SK-N-SH treated with all-trans-retinoic acid at 6 μM for 48 hours (cell line): Measurements from ENCODE around the gene MINK1.

ENCODE experiments used
- ATAC-seq: fragments of 200-7000 bp; cut with Tn5 transposase; 3 replicates; pipeline ENCODE4 v1.9.1; 2020; ENCODE audit warnings: mild to moderate bottlenecking, moderate library complexity
- ARNTL ChIP-seq: fragments of 450-650 bp; formaldehyde crosslinking; IDR thresholded peaks from 2 replicates; pipeline ENCODE4 v1.5.0; 2020; ENCODE audit warnings: low read depth, mild to moderate bottlenecking, moderate library complexity, borderline replicate concordance
- CSDC2 ChIP-seq: fragments of 250-450 bp; sonication (Bioruptor Pico); IDR thresholded peaks from 2 replicates; pipeline ENCODE4 v1.5.0; 2020; ENCODE audit warnings: mild to moderate bottlenecking, moderate library complexity
- ESRRG ChIP-seq: fragments of 250-450 bp; sonication (Bioruptor Pico); IDR thresholded peaks from 2 replicates; pipeline ENCODE4 v1.6.1; 2021; ENCODE audit warnings: mild to moderate bottlenecking
- GLIS3 ChIP-seq: fragments of 250-450 bp; sonication (Bioruptor Pico); IDR thresholded peaks from 2 replicates; pipeline ENCODE4 v1.5.0; 2020; ENCODE audit warnings: mild to moderate bottlenecking, moderate library complexity
- OSR1 ChIP-seq: fragments of 250-450 bp; sonication (Bioruptor Pico); IDR thresholded peaks from 2 replicates; pipeline ENCODE4 v1.8.0; 2022; ENCODE audit warnings: moderate library complexity, mild to moderate bottlenecking, inconsistent platforms
- PATZ1 ChIP-seq: fragments of 250-450 bp; sonication (Bioruptor Pico); IDR thresholded peaks from 2 replicates; pipeline ENCODE4 v1.8.0; 2020; ENCODE audit warnings: mild to moderate bottlenecking, moderate library complexity, borderline replicate concordance
- PPARA ChIP-seq: fragments of 250-450 bp; sonication (Bioruptor Pico); IDR thresholded peaks from 2 replicates; pipeline ENCODE4 v1.5.0; 2020; ENCODE audit warnings: mild to moderate bottlenecking, borderline replicate concordance
- RARB ChIP-seq: fragments of 250-450 bp; sonication (Bioruptor Pico); IDR thresholded peaks from 2 replicates; pipeline ENCODE4 v1.8.0; 2021; ENCODE audit warnings: mild to moderate bottlenecking, moderate library complexity
- SNAI2 ChIP-seq: fragments of 250-450 bp; sonication (Bioruptor Pico); IDR thresholded peaks from 2 replicates; pipeline ENCODE4 v1.5.0; 2020; ENCODE audit warnings: mild to moderate bottlenecking, moderate library complexity
- TCF4 ChIP-seq: fragments of 250-450 bp; sonication (Bioruptor Pico); IDR thresholded peaks from 2 replicates; pipeline ENCODE4 v1.8.0; 2021; ENCODE audit warnings: mild to moderate bottlenecking, moderate library complexity, borderline replicate concordance
- TOX ChIP-seq: fragments of 250-450 bp; sonication (Bioruptor Pico); IDR thresholded peaks from 2 replicates; pipeline ENCODE4 v1.8.0; 2021; ENCODE audit warnings: mild to moderate bottlenecking, moderate library complexity, borderline replicate concordance
- TSHZ2 ChIP-seq: fragments of 250-450 bp; sonication (Bioruptor Pico); IDR thresholded peaks from 2 replicates; pipeline ENCODE4 v1.5.0; 2020; ENCODE audit warnings: mild to moderate bottlenecking, moderate library complexity
- ZC3H10 ChIP-seq: fragments of 250-450 bp; sonication (Bioruptor Pico); IDR thresholded peaks from 2 replicates; pipeline ENCODE4 v1.5.1; 2021; ENCODE audit warnings: mild to moderate bottlenecking, moderate library complexity
- ZFP3 ChIP-seq: fragments of 250-450 bp; sonication (Bioruptor Pico); IDR thresholded peaks from 2 replicates; pipeline ENCODE4 v1.5.0; 2020; ENCODE audit warnings: mild to moderate bottlenecking, moderate library complexity
- ZFP30 ChIP-seq: fragments of 450-650 bp; formaldehyde crosslinking; IDR thresholded peaks from 2 replicates; pipeline ENCODE4 v1.5.0; 2022; ENCODE audit warnings: mild to moderate bottlenecking, moderate library complexity
- ZNF565 ChIP-seq: fragments of 450-650 bp; formaldehyde crosslinking; conservative IDR thresholded peaks from 2 replicates; pipeline ENCODE4 v1.5.0; 2020; ENCODE audit warnings: low read depth, mild to moderate bottlenecking, moderate library complexity
- ZNF70 ChIP-seq: fragments of 450-650 bp; formaldehyde crosslinking; IDR thresholded peaks from 2 replicates; pipeline ENCODE4 v1.5.0; 2020; ENCODE audit warnings: mild to moderate bottlenecking, moderate library complexity
- TF ChIP-seq, protein P1 (sequence below): fragments of 250-450 bp; sonication (Bioruptor Pico); IDR thresholded peaks from 2 replicates; pipeline ENCODE4 v1.5.1; 2020; ENCODE audit warnings: low read depth, mild to moderate bottlenecking, moderate library complexity
- TF ChIP-seq, protein P2 (sequence below): fragments of 250-450 bp; sonication (Bioruptor Pico); IDR thresholded peaks from 2 replicates; pipeline ENCODE4 v1.5.1; 2021; ENCODE audit warnings: mild to moderate bottlenecking, moderate library complexity

MINK1 gene

DNA sequence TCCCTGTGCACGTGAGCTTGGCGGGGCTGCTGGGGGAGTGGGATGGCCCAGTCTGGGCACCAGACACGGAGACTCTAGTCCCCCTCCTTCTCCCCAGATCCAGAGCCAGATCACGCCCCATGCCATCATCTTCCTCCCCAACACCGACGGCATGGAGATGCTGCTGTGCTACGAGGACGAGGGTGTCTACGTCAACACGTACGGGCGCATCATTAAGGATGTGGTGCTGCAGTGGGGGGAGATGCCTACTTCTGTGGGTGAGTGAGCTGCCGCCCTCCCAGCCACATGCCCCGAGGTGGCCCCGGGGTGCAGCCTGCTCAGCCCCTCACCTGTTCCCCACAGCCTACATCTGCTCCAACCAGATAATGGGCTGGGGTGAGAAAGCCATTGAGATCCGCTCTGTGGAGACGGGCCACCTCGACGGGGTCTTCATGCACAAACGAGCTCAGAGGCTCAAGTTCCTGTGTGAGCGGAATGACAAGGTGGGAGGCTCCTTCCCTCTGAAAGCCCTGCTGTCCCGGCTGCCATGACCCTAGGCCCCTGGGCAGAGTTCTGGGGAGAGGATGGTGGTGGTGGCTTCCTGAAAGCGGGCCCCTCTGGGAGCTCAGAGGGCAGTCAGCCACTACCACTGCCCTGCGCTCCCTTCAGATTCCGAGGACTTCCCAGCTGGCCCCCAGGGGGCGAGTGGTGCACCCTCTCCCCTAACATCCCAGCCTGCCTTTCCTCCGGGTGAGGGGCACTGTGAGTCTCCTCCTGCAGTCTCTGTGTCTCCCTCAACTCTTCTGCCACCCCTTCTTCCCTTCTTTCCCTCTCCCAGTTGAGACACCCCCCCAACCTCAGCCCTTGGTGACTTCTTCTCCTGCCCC is 63.4 kb downstream of the MINK1 start:
- no peak for ATAC-seq
- TF ChIP-seq ZFP3 (CRISPR knock-in tag): no peak
- no peak for TF ChIP-seq PPARA (CRISPR knock-in tag)
- TF ChIP-seq ARNTL (CRISPR knock-in tag): no peak
- TF ChIP-seq TOX (CRISPR knock-in tag): no peak
- TF ChIP-seq SNAI2 (CRISPR knock-in tag): no peak
- no peak for TF ChIP-seq ESRRG (CRISPR knock-in tag)
- TF ChIP-seq, protein P1, sequence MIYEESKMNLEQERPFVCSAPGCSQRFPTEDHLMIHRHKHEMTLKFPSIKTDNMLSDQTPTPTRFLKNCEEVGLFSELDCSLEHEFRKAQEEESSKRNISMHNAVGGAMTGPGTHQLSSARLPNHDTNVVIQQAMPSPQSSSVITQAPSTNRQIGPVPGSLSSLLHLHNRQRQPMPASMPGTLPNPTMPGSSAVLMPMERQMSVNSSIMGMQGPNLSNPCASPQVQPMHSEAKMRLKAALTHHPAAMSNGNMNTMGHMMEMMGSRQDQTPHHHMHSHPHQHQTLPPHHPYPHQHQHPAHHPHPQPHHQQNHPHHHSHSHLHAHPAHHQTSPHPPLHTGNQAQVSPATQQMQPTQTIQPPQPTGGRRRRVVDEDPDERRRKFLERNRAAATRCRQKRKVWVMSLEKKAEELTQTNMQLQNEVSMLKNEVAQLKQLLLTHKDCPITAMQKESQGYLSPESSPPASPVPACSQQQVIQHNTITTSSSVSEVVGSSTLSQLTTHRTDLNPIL: no peak
- TF ChIP-seq GLIS3: no peak
- TF ChIP-seq, protein P2, sequence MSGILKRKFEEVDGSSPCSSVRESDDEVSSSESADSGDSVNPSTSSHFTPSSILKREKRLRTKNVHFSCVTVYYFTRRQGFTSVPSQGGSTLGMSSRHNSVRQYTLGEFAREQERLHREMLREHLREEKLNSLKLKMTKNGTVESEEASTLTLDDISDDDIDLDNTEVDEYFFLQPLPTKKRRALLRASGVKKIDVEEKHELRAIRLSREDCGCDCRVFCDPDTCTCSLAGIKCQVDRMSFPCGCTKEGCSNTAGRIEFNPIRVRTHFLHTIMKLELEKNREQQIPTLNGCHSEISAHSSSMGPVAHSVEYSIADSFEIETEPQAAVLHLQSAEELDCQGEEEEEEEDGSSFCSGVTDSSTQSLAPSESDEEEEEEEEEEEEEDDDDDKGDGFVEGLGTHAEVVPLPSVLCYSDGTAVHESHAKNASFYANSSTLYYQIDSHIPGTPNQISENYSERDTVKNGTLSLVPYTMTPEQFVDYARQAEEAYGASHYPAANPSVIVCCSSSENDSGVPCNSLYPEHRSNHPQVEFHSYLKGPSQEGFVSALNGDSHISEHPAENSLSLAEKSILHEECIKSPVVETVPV (CRISPR knock-in tag): no peak
- no peak for TF ChIP-seq PATZ1 (CRISPR knock-in tag)
- TF ChIP-seq RARB (CRISPR knock-in tag): no peak
- no peak for TF ChIP-seq ZC3H10 (CRISPR knock-in tag)
- no peak for TF ChIP-seq TCF4 (CRISPR knock-in tag)
- TF ChIP-seq TSHZ2 (CRISPR knock-in tag): no peak
- no peak for TF ChIP-seq CSDC2 (CRISPR knock-in tag)
- no peak for TF ChIP-seq ZNF70 (CRISPR knock-in tag)
- TF ChIP-seq ZFP30 (CRISPR knock-in tag): no peak

GRCh38 chr17:4897198-4897687 is 64.1 kb downstream of the MINK1 start:
- TF ChIP-seq ZFP30 (CRISPR knock-in tag) (no peak), ESRRG (CRISPR knock-in tag) (no peak), ZNF70 (CRISPR knock-in tag) (no peak), ARNTL (CRISPR knock-in tag) (no peak), TOX (CRISPR knock-in tag) (no peak), OSR1 (CRISPR knock-in tag) (no peak), TCF4 (CRISPR knock-in tag) (no peak), ZC3H10 (CRISPR knock-in tag) (no peak), ZNF565 (CRISPR knock-in tag) (no peak), PATZ1 (CRISPR knock-in tag) (no peak), SNAI2 (CRISPR knock-in tag) (no peak)
- TF ChIP-seq, protein P1: no peak
- no peak for ATAC-seq
